Gastrocnemius medialis (tissue), 4 donors: ENCODE data around the gene PTPN23.

Experiments
- CTCF ChIP-seq, 5 experiments: fragments of 450-650 bp in 3 of 5; fragments of 200-600 bp in 2 of 5; sonication (generic) in 2 of 5; IDR thresholded peaks in 4 of 5; conservative IDR thresholded peaks in 1 of 5; 1 replicate in 4 of 5; 2 replicates in 1 of 5; pipeline ENCODE4 v1.5.1; 2016 to 2019; ENCODE audit warnings: antibody characterized with exemption in 5 of 5, mild to moderate bottlenecking in 3 of 5, moderate library complexity in 3 of 5
- POLR2A ChIP-seq, 2 donors: fragments of 450-650 bp; IDR thresholded peaks; one replicate each; pipeline ENCODE4 v1.6.1; 2017; ENCODE audit warnings: antibody characterized with exemption in 2 of 2, mild to moderate bottlenecking in 2 of 2, moderate library complexity in 2 of 2

DNA sequence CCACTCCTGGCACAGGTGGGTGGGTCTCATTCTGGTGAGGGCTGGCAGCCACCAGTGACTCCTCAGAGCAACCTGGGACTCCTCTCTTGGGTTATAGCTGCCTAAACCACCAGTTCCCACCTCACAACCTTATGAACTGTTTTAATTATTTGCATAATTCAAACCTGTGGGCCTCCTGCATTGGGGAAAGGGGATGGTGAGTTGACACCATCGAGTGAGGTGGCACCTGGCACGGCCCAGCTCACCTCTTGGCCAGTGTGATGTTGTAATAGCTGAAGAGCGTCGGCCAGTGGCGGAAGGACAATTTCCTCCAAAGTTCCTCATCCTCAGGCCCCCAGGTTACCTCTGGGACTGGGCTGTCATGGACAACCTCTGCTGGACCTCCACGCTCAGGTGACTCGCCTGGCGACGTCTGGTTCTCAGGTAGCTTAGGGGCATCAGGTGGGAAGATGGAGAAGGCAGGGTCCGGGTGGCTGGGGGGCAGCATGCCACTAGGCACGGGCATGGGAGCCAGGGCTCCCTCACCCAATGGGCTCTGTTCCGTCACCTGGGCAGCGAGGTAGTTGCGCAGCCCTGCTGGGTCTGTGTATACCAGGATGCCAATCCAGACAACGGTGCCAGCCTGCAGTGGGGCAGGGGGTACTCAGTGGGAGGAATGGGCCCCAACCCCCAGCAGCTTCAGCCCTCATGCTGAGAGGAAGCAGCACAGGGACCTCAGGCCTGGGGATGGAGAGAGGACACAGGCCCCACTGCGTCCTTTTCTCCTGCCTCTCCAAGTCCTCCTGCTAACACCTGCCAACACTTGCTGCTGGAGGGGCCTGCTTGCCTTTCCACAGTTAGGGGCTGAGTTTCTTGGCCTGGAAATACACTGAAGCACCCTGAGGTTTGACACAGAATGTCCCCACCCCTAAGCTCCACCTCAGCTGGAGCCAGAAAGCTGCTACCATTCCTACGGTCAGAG is 38.5 kb downstream of the PTPN23 start:
- TF ChIP-seq CTCF (IDR thresholded peaks at IDR 0.05 in 4 of 5, conservative IDR thresholded peaks at IDR 0.05 in 1 of 5) = no peak
- no peak for TF ChIP-seq POLR2A (IDR thresholded peaks at IDR 0.05)
